ENCODE results near the gene HMGB1. TPM values are rescaled to one million over a fixed set of nuclear protein-coding genes. Genes with fewer than 3 reads are reported as not detected.

HMGB1 gene
- total and polyA plus RNA-seq, 4 donors = 296 to 749 (median 585) TPM

DNA sequence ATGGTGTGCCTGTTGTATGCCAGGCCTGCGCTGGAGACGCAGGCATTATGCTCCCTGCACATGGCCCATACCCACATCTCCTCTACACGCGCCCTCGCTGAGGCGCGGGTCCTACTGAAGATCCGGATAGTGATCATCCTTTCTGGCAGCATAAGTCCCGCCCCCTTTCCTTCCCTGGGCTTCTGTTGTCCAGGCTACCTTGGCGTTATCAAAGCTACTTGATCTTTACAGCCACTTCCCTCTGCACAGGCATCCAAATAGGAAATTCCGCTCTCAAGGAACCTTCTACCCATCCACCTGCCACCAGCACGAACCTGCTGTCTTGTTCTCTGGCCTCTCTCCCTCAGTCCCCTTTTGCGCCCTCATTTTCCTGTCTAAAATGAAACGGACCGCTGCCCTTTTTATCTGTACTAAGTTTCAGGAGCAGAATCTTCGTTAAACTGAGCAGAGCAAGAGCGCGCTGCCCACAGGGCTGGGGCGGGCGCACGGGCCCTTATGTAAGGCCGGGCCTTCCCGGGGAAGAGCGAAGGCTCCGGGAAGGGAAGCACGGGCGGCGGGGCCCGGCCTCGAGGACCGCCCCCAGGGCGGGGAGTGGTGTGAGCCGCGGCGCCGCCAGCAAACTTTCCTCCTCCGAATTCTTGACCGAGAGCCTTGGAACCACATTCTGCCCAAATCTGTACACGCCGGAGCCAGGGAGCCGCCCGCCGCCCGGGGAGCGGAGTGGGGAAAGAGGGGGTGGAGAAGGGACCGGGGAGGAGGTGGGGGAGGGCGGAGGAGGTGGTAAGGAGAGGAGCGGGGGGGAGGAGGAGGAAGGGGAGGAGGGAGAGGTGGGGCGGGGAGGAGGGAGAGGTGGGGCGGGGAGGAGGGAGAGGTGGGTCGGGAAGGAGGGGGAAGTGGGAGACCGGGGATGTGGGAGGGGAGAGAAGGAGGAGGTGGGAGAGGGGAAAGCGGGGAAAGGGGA lies 44.4 kb downstream of the HMGB1 start:
- 9% methylated on average over 40 of the region's 53 CpGs for WGBS (ENCODE audit: insufficient coverage)
- peak in 4 of 6 donors; percentile 54 to 89 (median 64) for DNase-seq (ENCODE audit: low read depth in 4 of 6, low spot score in 6 of 6)
- no peaks in the 10 kb centered on the region for H3K36me3 ChIP-seq (ENCODE audit: control insufficient read depth, insufficient read depth, low read length)
- no peaks in the 10 kb centered on the region for H3K9me3 ChIP-seq (ENCODE audit: control insufficient read depth, insufficient read depth, low read length)
- H3K4me3 ChIP-seq (ENCODE audit: low read depth, low read length) = peak overlapping the region; percentile 65
- H3K27ac ChIP-seq (ENCODE audit: low read depth, low read length) = peak overlapping the region; percentile 92
- H3K27me3 ChIP-seq (ENCODE audit: control insufficient read depth, insufficient read depth, low read length) = no peaks in the 10 kb centered on the region
- peaks cover 8% of the 10 kb centered on the region for H3K4me1 ChIP-seq (ENCODE audit: control insufficient read depth, insufficient read depth, low read length)

DNA sequence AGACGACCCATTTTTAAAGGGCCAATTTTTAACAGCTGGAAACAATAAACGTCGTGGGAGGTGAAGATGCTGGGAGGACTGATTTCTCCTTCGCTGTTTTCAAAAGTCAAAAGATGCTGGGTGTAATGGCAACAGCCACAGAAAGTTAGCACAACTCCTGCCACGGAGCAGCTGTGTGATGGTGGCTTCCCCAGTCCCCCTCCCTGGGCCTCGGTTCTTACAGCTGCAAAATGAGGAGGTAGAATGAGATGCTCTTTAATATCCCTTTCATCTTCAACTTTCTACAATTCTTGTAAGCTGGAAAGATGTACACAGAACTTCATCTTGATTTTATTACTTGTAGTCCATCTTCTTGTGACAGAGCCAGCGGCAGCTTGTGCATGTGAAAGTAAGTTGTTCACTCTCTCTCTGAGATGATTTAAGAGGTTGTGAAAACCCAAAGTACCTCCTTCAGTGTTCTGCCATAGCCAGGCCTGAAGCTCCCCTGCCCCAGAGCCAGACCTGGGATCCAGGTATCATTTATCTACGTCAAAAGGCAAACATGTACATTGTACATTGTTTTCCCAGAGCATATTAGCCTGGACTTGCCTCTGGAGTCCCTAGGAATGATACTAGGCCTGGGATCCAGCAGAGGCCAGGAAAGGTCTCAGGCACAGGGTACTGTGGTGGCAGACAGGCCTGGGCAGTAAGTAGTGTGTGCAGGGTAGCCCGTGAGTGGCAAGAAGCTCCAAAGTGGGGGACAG lies 46.8 kb downstream of the HMGB1 start:
- DNase-seq (ENCODE audit: low read depth in 4 of 6, low spot score in 6 of 6) = peak in 1 of 6 donors; percentile 62
- Histone ChIP-seq H3K4me3 (ENCODE audit: low read depth, low read length) (no peak overlapping the region), H3K27ac (ENCODE audit: low read depth, low read length) (no peak overlapping the region), H3K9me3 (ENCODE audit: control insufficient read depth, insufficient read depth, low read length) (no peaks in the 10 kb centered on the region), H3K4me1 (ENCODE audit: control insufficient read depth, insufficient read depth, low read length) (peaks cover 8% of the 10 kb centered on the region), H3K36me3 (ENCODE audit: control insufficient read depth, insufficient read depth, low read length) (no peaks in the 10 kb centered on the region), H3K27me3 (ENCODE audit: control insufficient read depth, insufficient read depth, low read length) (no peaks in the 10 kb centered on the region)
- 65% methylated on average over 6 of the region's 9 CpGs for WGBS (ENCODE audit: insufficient coverage)

DNA sequence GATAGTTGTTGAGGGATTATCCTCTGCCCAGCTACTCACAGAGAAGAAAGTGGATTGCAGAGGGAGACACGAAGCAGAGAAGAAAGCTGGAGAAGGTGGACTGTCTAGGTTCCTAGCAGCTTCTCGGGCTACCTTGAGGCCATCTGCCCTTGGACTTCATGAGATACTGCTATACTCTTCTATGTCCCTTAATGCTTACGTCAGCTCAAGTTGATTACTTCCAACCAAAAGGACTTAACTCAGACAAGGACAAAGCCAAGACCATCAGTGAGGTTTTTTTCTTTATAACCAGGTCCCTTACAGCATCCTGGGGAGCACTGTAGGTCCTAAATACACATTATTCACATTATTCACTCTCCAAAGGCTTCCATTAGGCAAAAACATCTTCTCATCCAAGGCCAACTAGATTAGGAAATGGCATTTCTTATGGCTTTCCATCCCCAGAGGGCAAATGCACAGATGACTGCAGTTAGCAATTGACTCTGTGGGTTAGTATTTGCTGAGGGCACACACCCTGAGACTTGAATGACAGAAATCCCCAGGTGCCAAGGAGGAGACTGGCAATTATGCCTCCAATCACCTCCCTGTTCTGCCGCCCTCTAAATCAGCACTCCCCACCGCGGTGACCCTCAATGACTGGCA lies 47.5 kb downstream of the HMGB1 start:
- 82% methylated on average over 3 of the region's 6 CpGs for WGBS (ENCODE audit: insufficient coverage)
- no peaks in the 10 kb centered on the region for H3K27me3 ChIP-seq (ENCODE audit: control insufficient read depth, insufficient read depth, low read length)
- no peak for DNase-seq (ENCODE audit: low read depth in 4 of 6, low spot score in 6 of 6)
- no peak overlapping the region for H3K27ac ChIP-seq (ENCODE audit: low read depth, low read length)
- H3K9me3 ChIP-seq (ENCODE audit: control insufficient read depth, insufficient read depth, low read length) = no peaks in the 10 kb centered on the region
- H3K4me3 ChIP-seq (ENCODE audit: low read depth, low read length) = no peak overlapping the region
- H3K4me1 ChIP-seq (ENCODE audit: control insufficient read depth, insufficient read depth, low read length) = peaks cover 8% of the 10 kb centered on the region
- H3K36me3 ChIP-seq (ENCODE audit: control insufficient read depth, insufficient read depth, low read length) = no peaks in the 10 kb centered on the region

DNA sequence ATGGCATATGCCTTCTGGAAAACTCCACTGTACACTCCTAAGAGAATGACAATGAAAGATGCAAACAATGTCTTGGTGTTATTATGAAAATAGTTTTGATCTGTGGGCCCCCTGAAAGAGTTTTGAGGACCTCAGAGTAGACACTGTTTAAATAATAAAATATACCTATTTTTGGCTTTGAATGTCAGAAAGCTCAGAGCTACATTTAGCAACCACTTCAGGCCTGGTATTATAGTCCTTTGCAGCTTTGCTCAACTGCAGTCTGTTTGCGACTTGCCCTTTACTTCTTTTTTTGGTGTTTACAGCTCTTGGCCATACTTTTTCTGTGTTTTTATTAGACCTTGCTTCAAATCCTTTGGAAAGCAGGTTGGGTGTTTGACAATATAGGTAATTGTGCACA lies 49.3 kb downstream of the HMGB1 start:
- Histone ChIP-seq H3K4me1 (ENCODE audit: control insufficient read depth, insufficient read depth, low read length) (peaks cover 8% of the 10 kb centered on the region), H3K4me3 (ENCODE audit: low read depth, low read length) (no peak overlapping the region), H3K36me3 (ENCODE audit: control insufficient read depth, insufficient read depth, low read length) (no peaks in the 10 kb centered on the region), H3K27me3 (ENCODE audit: control insufficient read depth, insufficient read depth, low read length) (no peaks in the 10 kb centered on the region), H3K9me3 (ENCODE audit: control insufficient read depth, insufficient read depth, low read length) (no peaks in the 10 kb centered on the region), H3K27ac (ENCODE audit: low read depth, low read length) (no peak overlapping the region)
- WGBS (ENCODE audit: insufficient coverage) = no CpG with 5 or more reads among the region's 1 CpG
- DNase-seq (ENCODE audit: low read depth in 4 of 6, low spot score in 6 of 6) = no peak

DNA sequence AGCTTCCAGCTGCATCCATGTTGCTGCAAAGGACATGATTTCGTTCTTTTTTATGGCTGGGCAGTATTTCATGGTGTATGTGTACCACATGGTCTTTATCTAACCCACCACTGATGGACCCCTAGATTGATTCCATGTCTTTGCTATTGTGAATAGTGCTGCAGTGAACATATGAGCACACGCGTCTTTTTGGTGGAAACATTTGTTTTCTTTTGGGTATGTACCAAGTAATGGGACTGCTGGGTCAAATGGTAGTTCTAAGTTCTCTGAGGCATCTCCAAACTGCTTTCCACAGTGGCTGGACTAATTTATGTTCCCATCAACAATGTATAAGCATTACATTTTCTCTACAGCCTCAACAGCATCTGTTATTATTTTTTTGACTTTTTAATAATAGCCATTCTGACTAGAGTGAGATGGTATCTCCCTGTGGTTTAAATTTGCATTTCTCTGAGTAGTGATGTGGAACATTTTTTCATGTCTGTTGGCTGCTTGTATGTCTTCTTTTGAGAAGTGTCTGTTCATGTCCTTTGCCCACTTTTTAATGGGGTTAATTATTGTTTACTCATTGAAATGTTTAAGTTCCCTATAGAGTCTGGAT lies 50.2 kb downstream of the HMGB1 start:
- Histone ChIP-seq H3K4me3 (ENCODE audit: low read depth, low read length) (no peak overlapping the region), H3K9me3 (ENCODE audit: control insufficient read depth, insufficient read depth, low read length) (no peaks in the 10 kb centered on the region), H3K27me3 (ENCODE audit: control insufficient read depth, insufficient read depth, low read length) (no peaks in the 10 kb centered on the region), H3K36me3 (ENCODE audit: control insufficient read depth, insufficient read depth, low read length) (no peaks in the 10 kb centered on the region), H3K27ac (ENCODE audit: low read depth, low read length) (no peak overlapping the region), H3K4me1 (ENCODE audit: control insufficient read depth, insufficient read depth, low read length) (no peaks in the 10 kb centered on the region)
- WGBS (ENCODE audit: insufficient coverage) = no CpG with 5 or more reads among the region's 3 CpGs
- no peak for DNase-seq (ENCODE audit: low read depth in 4 of 6, low spot score in 6 of 6)

DNA sequence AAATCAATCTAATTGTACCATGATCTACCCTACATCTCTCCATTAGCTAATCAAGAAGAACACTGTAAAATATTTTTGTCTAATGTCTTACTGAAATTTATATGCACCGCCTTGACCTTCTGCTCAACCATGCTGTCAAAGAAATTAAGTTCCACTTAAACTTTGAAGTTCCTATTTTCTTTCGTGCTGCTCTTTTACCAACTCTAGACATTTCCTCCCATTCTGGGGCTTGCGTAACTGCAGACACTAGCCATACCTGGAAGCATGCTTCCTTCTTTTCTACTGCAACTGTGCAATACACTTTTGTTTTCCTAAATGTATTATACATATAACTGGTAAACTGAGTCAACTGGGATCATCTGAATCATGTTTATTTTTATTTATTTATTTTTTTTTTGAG lies 51.9 kb downstream of the HMGB1 start:
- H3K36me3 ChIP-seq (ENCODE audit: control insufficient read depth, insufficient read depth, low read length) = no peaks in the 10 kb centered on the region
- H3K4me3 ChIP-seq (ENCODE audit: low read depth, low read length) = no peak overlapping the region
- WGBS (ENCODE audit: insufficient coverage) = 100% methylated on average over 2 of the region's 3 CpGs
- no peaks in the 10 kb centered on the region for H3K27me3 ChIP-seq (ENCODE audit: control insufficient read depth, insufficient read depth, low read length)
- no peak overlapping the region for H3K27ac ChIP-seq (ENCODE audit: low read depth, low read length)
- no peak for DNase-seq (ENCODE audit: low read depth in 4 of 6, low spot score in 6 of 6)
- no peaks in the 10 kb centered on the region for H3K9me3 ChIP-seq (ENCODE audit: control insufficient read depth, insufficient read depth, low read length)
- no peaks in the 10 kb centered on the region for H3K4me1 ChIP-seq (ENCODE audit: control insufficient read depth, insufficient read depth, low read length)

DNA sequence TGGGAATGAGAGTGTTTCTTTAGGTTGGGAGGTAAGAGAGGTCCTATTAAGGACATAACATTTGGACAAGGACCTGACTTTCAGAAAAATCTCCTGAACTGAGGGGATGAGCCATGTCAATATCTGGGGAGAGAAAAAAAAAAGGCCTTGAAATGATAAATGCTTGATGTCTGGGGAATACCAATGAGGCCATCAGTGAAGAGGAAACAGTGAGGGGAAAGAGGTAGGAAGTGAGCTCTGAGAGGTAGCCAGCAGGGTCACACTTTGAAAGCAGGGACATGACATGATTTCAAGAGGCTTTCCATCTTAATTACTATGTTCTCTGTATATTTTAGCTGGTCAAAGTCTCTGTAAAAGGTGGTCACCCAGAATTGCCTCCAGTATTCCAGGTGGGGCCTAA lies 53.4 kb downstream of the HMGB1 start:
- Histone ChIP-seq H3K27ac (ENCODE audit: low read depth, low read length) (no peak overlapping the region), H3K27me3 (ENCODE audit: control insufficient read depth, insufficient read depth, low read length) (no peaks in the 10 kb centered on the region), H3K9me3 (ENCODE audit: control insufficient read depth, insufficient read depth, low read length) (no peaks in the 10 kb centered on the region), H3K4me3 (ENCODE audit: low read depth, low read length) (no peak overlapping the region), H3K4me1 (ENCODE audit: control insufficient read depth, insufficient read depth, low read length) (peaks cover 5% of the 10 kb centered on the region), H3K36me3 (ENCODE audit: control insufficient read depth, insufficient read depth, low read length) (no peaks in the 10 kb centered on the region)
- no peak for DNase-seq (ENCODE audit: low read depth in 4 of 6, low spot score in 6 of 6)

DNA sequence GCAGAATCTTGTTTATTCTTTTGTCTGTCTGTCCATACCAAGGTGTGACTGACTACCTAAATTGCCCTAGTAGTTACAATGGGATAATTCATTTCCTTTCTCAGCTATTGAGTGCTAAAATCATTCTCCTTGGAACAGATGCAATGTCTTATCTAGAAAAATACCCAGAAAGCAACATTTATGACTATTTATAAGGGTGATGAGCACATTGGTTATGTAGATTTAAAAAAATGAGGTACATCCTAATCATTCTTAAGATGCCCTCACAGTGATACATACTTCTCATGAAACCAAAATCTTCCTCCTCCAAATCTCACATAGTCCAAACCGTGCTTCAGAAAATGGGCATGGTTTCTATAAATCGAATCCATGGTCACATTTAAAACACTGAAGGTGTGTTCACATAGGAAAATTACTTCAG lies 55.0 kb downstream of the HMGB1 start:
- Histone ChIP-seq H3K9me3 (ENCODE audit: control insufficient read depth, insufficient read depth, low read length) (no peaks in the 10 kb centered on the region), H3K27ac (ENCODE audit: low read depth, low read length) (no peak overlapping the region), H3K4me3 (ENCODE audit: low read depth, low read length) (no peak overlapping the region), H3K36me3 (ENCODE audit: control insufficient read depth, insufficient read depth, low read length) (no peaks in the 10 kb centered on the region), H3K4me1 (ENCODE audit: control insufficient read depth, insufficient read depth, low read length) (peaks cover 5% of the 10 kb centered on the region), H3K27me3 (ENCODE audit: control insufficient read depth, insufficient read depth, low read length) (no peaks in the 10 kb centered on the region)
- no CpG with 5 or more reads among the region's 2 CpGs for WGBS (ENCODE audit: insufficient coverage)
- no peak for DNase-seq (ENCODE audit: low read depth in 4 of 6, low spot score in 6 of 6)

DNA sequence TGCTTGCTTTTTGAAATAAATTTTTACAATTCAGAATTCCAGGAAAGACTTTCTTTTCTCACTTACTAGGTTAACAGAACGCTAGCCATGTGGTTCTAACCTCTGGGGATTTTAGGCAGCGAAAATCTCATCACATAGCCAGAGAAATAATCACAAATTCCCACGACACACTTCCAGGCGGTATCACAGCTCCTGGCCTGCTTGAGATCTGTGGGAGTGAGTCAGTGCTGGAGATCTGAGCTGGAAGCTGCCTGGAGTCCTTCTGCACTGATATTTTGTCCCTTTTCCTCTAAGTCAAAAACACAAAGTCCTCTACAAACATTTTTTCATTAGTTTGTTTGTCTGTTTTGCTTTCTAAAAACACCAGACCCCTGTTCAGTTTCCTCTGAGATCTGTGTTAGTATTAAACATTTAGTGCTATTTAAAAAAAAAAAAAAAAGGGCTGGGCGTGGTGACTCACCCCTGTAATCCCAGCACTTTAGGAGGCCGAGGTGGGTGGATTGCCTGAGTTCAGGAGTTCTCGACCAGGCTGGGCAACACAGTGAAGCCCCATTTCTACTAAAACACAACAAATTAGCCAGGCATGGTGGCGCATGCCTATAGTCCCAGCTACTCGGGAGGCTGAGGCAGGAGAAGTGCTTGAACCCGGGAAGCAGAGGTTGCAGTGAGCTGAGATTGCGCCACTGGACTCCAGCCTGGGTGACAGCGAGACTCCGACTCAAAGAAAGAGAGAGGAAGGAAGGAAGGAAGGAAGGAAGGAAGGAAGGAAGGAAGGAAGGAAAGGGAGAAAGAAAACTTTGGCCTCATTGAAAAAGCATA lies 55.6 kb downstream of the HMGB1 start:
- DNase-seq (ENCODE audit: low read depth in 4 of 6, low spot score in 6 of 6) = peak in 1 of 6 donors; percentile 18
- no peaks in the 10 kb centered on the region for H3K9me3 ChIP-seq (ENCODE audit: control insufficient read depth, insufficient read depth, low read length)
- WGBS (ENCODE audit: insufficient coverage) = 93% methylated on average over 6 of the region's 13 CpGs
- H3K27me3 ChIP-seq (ENCODE audit: control insufficient read depth, insufficient read depth, low read length) = no peaks in the 10 kb centered on the region
- peaks cover 5% of the 10 kb centered on the region for H3K4me1 ChIP-seq (ENCODE audit: control insufficient read depth, insufficient read depth, low read length)
- H3K36me3 ChIP-seq (ENCODE audit: control insufficient read depth, insufficient read depth, low read length) = no peaks in the 10 kb centered on the region
- no peak overlapping the region for H3K4me3 ChIP-seq (ENCODE audit: low read depth, low read length)
- H3K27ac ChIP-seq (ENCODE audit: low read depth, low read length) = no peak overlapping the region
